Measurements from ENCODE around the gene COX4I1. TPM values are rescaled to one million over a fixed set of nuclear protein-coding genes. Genes with fewer than 3 reads are reported as not detected.
"Not testable (repeated sequence)": the region's sequence is repeated elsewhere in the genome, so short reads cannot be mapped to it uniquely, and the experiment has no call there.

COX4I1 gene
- polyA plus RNA-seq, 1 donor: 433 TPM

GRCh38 chr16:85803570-85803969 lies 4.1 kb downstream of the COX4I1 start:
- DNase-seq: no peak

DNA sequence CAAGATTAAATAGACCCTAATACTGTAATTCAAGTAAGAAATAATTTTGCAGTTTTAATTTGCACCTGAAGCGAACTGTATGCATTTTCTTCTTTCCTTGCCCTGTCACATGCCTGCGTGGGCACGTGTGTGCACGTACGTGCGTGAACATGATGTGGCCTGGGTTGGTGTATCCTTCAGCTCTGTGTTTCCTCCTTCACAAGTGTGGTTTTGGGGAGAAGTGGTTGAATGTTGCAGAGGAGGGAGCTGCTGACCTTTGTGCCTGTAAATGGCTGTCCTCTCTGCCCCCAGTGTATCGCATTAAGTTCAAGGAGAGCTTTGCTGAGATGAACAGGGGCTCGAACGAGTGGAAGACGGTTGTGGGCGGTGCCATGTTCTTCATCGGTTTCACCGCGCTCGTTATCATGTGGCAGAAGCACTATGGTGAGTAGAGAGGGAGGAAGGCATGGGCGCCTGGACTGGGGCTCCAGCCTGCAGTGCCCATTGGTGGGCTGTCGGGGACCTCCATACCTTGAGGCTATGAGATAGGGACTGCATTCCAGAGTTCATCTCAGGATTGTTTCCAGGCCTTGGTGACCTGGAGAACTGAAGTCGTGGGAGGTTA lies 6.0 kb downstream of the COX4I1 start:
- DNase-seq: no peak

DNA sequence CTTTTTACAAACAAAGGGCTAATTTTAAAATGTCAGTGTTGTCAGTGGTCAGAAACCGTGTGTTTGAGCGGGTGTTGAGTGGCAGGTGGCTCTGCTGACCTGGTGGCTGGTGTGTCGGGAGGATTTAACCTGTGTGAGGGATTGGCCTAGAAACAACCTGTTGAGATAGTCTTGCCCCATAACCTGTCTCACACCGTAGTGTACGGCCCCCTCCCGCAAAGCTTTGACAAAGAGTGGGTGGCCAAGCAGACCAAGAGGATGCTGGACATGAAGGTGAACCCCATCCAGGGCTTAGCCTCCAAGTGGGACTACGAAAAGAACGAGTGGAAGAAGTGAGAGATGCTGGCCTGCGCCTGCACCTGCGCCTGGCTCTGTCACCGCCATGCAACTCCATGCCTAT lies 7.0 kb downstream of the COX4I1 start:
- DNase-seq: no peak

GRCh38 chr16:85807340-85807739 lies 7.8 kb downstream of the COX4I1 start:
- DNase-seq: not testable (repeated sequence)

- not testable (repeated sequence) for DNase-seq
These were observed 8.6 kb downstream of the COX4I1 start for GRCh38 chr16:85808104-85808503.

GRCh38 chr16:85808926-85809325 lies 9.4 kb downstream of the COX4I1 start:
- no peak for DNase-seq

GRCh38 chr16:85809645-85810044 lies 10.2 kb downstream of the COX4I1 start:
- DNase-seq: no peak

GRCh38 chr16:85810097-85810741 lies 10.7 kb downstream of the COX4I1 start:
- DNase-seq: no peak

GRCh38 chr16:85810742-85811115 lies 11.2 kb downstream of the COX4I1 start:
- no peak for DNase-seq

DNA sequence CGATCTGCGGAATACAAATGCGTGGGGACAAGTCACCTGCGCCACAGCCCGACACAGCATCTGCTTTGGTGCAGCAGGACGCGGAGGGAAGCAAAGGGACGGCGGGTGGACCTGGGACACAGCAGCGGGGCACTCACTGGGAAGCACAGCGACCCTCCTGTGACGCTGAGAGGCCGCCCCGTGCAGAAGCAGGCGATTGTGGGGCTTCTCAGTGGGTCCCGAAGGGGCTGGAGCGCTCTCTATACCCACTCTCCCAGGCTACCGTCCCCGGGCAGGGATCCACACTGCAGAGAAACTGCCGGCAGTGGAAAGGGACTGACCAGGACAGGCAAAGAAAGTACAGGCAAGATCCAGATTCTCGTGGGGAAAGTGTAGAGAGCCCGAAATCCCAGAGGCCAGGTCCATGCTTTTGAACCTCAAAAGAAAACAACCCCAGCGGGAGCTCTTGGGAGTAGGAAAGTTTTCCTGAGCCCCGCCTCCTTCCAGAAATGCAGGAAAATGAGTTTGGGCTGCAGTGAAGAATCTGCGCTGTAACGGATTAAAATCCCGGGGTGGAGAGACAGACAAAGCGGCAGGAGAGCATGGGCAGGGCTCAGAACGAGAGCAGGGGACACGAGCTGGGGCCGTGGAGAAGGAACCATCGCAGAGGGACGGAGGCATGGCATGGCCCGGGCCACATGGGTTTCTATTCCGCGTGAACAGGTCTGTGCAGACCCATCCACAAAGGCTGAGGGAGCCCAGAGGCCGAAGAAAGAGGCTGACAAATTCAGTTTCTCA lies 12.7 kb downstream of the COX4I1 start:
- DNase-seq: no peak

DNA sequence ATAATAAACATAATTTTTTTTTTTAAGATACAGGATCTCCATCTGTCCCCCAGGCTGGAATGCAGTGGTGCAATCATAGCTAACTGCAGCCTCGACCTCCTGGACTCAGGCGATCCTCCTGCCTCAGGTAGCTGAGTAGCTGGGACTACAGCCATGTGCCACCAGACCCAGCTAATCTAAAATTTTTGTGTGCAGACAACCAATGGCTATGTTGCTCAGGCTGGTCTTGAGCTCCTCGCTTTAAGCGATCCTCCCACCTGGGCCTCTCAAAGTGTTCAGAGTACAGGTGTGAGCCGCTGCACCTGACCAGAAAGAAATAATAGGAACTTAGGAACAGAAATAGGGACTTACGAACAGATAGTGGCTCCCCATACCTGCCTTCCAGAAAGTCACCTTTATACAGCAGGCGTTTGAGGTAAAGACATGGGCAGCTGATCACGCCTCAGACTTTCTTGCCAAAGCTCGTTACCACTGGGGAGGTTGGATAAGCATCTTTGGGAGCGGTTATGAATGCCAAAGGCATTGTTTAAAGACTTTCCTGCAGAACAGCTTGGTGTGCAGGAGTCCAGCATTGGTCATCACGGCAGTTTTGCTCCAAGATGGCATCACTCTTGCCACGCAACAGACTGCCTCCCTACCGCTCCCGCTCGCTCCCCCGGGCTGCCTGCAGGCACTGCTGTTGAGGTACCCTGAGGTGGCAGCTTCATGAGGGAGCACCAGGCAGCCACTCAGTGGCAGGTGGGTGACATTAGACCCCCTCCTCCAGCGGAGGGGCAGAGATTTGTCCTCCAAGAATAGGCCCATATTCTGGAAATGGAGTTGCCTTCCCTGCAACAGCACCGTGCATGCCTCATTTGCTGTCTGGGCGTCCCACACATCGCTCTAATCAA lies 13.6 kb downstream of the COX4I1 start:
- DNase-seq: no peak

- no peak for DNase-seq
These were observed 16.7 kb downstream of the COX4I1 start for GRCh38 chr16:85816159-85816558.

- not testable (repeated sequence) for DNase-seq
These were observed 17.7 kb downstream of the COX4I1 start for GRCh38 chr16:85817195-85817594.

DNA sequence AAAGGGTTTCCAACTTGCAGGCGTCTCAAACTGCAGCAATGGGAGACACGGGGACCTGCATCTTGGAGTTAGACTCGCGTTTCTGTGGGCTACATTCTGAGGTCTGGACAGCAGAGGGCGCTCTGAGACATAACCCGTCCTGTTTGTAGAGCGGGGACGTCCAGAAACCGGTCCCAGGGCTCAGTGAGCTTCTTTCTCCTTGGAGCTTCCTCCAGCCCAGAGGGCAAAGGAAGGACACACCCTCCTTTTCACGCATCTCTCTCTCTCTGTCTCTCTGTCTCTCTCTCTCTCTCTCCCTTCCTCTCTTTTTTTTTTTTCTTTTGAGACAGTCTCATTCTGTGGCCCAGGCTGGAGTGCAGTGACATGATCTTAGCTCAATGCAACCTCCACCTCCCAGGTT lies 19.8 kb downstream of the COX4I1 start:
- DNase-seq: peak; percentile 45

DNA sequence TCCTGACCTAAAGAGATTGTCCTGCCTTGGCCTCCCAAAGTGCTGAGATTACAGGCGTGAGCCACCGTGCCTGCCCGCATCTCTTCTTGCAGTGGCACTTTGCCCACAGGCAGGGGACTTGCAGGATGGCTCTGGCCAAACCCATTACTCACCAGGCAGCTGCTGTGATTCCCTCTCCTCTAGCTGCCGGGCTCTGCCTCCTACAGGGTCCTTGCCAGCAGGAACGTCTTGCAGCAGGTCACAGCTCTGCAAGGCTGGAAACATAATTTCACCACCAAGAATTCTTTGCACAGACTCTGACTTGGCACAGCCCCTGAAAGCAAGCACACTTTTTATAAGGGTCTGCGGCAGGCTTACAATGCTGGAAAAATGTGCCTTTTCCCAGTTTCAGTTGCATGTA lies 20.3 kb downstream of the COX4I1 start:
- no peak for DNase-seq

- DNase-seq: no peak
These were observed 21.3 kb downstream of the COX4I1 start for GRCh38 chr16:85820604-85821372.

- peak; percentile 79 for DNase-seq
These were observed 22.1 kb downstream of the COX4I1 start for GRCh38 chr16:85821390-85822135.

- DNase-seq: no peak
These were observed 22.6 kb downstream of the COX4I1 start for GRCh38 chr16:85822145-85822544.

DNA sequence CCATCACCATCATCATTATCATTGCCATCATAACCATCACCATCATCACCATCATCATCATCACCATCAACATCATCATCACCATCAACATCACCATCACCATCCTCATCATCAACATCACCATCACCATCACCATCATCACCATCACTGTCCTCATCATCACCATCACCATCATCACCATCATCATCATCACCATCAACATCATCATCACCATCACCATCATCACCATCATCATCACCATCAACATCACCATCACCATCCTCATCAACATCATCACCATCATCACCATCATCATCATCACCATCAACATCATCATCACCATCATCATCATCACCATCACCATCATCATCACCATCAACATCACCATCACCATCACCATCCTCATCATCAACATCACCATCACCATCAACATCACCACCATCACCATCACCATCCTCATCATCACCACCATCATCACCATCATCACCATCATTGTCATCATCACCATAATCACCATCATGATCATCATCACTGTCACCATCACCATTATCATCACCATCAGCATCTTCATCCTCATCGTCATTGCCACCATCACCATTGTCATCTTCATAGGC lies 23.9 kb downstream of the COX4I1 start:
- DNase-seq: no peak

All from hindlimb muscle (tissue), 1 donor.